Activated CD8-positive, alpha-beta memory T cell treated with anti-CD3 and anti-CD28 coated beads, Interleukin-2, amount 50 U/mL, for 1 hour (primary cell): ENCODE results near the gene CREBRF.
"Not testable (repeated sequence)": the region's sequence is repeated elsewhere in the genome, so short reads cannot be mapped to it uniquely, and the experiment has no call there.

Experiments used
- DNase-seq: peaks from one replicate; pipeline ENCODE4 v3.0.0-alpha.2; 2020; ENCODE audit errors: extremely low read depth

The CREBRF gene

DNA sequence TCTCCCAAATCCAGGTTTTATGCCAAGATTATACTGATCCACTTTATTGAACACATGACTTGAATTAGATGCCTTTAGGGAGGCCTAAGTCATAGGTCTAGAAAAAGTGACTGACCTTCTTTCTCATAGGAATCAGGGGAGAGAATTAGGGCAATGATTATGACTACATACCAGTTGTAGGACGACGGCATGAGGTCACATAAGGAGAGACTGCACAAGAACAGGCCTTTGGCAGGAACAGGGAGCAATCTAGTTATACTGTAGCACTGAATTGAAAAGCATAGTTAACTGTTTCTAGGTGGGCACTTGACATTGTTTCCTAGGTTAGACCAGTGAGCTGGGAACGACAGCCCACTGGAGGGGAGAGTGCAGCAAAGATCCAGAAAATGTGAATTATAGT lies 22.7 kb downstream of the CREBRF start:
- DNase-seq: no peak

- no peak for DNase-seq
These were observed 33.4 kb downstream of the CREBRF start for GRCh38 chr5:173089581-173089980.

DNA sequence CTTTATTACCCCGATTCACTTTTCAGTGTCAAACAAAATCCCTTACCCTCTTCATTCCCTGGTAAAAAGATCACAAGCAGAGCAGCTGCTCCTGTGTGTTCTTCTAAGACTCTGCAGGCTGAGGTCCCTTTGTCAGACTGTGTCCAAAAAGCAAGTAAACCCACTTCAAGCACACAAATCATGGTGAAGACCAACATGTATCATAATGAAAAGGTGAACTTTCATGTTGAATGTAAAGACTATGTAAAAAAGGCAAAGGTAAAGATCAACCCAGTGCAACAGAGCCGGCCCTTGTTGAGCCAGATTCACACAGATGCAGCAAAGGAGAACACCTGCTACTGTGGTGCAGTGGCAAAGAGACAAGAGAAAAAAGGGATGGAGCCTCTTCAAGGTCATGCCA lies 34.5 kb downstream of the CREBRF start:
- no peak for DNase-seq

- DNase-seq: no peak
These were observed 35.8 kb downstream of the CREBRF start for GRCh38 chr5:173091981-173092380.

GRCh38 chr5:173093606-173094005 lies 37.5 kb downstream of the CREBRF start:
- no peak for DNase-seq

DNA sequence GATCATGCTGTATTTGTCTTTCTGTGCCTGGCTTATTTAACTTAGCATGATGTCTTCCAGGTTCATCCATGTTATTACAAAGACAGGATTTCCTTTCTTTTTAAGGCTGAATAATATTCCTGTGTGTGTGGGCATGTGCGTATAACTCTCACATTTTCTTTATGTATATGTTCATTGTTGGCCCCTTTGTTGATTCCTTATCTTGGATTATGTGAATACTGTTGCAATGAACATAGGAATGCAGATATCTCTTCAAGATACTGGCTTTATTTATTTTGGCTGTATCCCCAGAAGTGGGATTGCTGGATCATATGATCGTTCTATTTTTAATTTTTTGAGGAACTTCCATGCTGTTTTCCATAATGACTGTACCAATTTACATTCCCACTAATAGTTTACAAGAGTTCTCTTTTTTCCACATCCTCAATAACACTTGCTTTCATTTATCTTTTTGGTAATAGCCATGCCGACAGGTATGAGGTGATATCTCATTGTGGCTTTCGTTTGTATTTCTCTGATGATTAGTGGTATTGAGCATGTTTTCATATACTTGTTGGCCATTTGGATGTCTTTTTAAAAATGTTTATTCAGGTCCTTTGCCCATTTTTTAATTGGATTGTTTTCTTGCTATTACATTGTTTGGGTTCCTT lies 38.0 kb downstream of the CREBRF start:
- DNase-seq: no peak

GRCh38 chr5:173098787-173099186 lies 42.6 kb downstream of the CREBRF start:
- DNase-seq: no peak

DNA sequence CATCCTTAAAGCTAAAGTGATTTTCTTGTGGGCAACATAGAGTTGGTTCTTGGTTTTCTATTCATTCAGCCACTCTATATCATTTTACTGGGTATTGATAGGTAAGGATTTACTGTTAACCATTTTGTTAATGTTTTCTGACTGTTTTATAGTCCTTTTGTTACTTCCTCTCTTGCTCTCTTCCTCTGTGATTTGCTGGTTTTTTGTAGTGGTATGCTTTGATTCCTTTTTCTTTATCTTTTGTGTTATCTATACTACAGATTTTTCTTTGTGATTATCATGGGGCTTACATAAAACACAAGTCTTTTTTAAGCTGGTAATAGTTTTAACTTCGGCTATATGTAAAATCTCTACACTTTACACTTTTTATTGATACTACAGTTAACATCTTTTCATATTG lies 43.3 kb downstream of the CREBRF start:
- DNase-seq: no peak

GRCh38 chr5:173101245-173101644 lies 45.1 kb downstream of the CREBRF start:
- DNase-seq: no peak

DNA sequence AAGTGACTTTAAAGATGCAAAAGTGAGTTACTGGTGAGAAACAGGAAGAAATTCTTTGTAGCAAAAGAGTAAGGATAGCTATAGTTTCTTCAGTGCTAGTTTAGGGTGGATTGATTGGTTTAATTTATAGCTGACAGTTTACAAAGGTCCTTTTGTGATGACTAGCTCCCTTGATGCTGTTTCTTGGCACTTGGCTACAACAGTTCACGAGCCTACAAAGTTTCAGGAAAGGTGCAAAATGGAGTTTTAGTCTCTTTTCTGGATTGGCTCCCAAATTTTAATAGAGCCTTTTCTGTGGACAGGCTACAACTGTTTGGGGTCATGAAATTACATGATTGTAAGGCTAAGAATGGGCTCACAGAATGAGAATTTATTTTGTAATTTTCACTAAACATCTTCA lies 47.3 kb downstream of the CREBRF start:
- no peak for DNase-seq

DNA sequence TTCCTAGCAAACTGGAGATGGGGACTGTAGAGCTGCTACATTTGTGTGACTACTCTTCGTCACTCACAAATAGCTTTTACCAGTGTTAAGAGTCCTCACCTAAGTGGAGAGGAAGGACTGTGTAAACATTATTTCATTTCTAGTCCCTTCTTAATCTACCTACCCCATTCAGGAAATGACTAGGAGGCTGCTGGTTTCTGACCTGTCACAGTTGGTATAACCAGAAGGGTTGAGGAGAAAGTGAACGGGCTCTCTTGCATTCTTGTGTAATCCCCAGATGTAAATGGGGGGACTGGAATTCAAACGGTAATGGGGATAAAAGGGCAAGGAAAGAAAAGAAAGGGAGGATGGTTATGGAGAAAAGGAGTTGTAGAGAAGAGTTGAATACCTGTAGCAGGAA lies 52.8 kb downstream of the CREBRF start:
- DNase-seq: no peak

GRCh38 chr5:173114536-173114935 lies 58.4 kb downstream of the CREBRF start:
- DNase-seq: no peak

DNA sequence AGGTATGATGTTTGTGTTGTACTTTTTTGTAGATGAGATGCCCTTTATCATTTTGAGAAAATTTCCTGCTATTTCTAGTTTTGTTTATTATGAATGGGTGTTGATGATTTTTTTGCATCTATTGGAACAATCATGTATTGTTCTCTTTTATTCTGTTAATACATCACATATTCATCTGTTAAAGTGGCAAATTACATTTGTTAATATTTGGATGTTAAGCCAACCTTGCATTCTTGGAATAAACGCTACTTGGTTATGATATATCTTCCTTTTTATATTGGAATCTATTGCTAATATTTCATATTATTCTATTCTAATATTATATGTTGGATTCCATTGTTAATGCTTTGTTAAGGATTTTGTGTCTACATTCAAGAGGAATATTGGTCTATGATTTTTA lies 63.6 kb downstream of the CREBRF start:
- DNase-seq: no peak

- no peak for DNase-seq
These were observed 67.3 kb downstream of the CREBRF start for GRCh38 chr5:173123416-173123815.

GRCh38 chr5:173132166-173132565 lies 76.0 kb downstream of the CREBRF start:
- not testable (repeated sequence) for DNase-seq

DNA sequence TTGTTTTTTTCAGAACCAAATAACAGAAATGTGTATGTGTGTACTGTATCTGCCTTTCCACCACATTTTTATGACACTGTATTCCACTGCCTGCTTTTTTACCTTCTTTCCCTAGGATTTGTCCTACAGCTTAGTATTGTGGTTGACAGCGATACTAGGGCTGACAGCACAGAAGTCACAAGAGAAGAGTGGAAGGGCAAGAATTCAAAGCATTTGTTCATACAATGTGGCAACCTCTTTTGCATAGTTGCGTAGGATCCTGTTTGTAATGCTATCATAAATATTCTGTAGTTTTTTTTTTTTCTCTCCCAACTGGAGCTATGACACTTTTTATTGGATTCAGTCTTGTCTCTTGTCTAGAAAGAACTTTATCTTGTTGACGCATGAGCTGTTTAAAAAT lies 82.6 kb downstream of the CREBRF start:
- DNase-seq: no peak

GRCh38 chr5:173139631-173140030 lies 83.5 kb downstream of the CREBRF start:
- DNase-seq: no peak

- DNase-seq: no peak
These were observed 84.6 kb downstream of the CREBRF start for GRCh38 chr5:173140769-173141168.

- no peak for DNase-seq
These were observed 87.4 kb downstream of the CREBRF start for GRCh38 chr5:173143567-173143966.

GRCh38 chr5:173144200-173145176 lies 88.3 kb downstream of the CREBRF start, which contains the start of gene BNIP1:
BNIP1 (plus strand) TSS chr5:173144531; CDS start chr5:173144546, 15 bp downstream.
- peak; percentile 92 for DNase-seq

DNA sequence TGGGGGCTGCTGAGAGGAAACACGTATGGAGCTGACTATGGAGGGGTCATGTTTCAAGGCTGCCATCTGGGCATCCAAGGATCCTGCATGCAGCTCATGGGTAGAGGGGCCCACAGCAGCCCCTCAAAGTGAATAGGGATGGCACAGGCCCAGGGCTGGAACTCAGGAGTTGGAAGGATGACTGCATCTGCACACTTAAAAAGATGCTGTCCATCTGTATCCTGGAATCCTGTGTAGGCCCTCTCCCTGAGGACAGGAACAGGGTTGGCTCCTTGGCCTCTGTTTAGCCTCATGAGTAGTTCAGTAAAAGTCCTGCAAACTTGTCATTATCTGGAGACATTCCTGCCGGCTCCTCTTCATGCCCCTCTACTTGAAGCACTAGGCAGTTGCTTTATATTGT lies 92.2 kb downstream of the CREBRF start:
- no peak for DNase-seq

GRCh38 chr5:173152547-173152946 lies 96.4 kb downstream of the CREBRF start:
- DNase-seq: no peak

- DNase-seq: no peak
These were observed 97.7 kb downstream of the CREBRF start for GRCh38 chr5:173153842-173154241.
